ENCODE results near the gene NRG3.

NRG3 gene

DNA sequence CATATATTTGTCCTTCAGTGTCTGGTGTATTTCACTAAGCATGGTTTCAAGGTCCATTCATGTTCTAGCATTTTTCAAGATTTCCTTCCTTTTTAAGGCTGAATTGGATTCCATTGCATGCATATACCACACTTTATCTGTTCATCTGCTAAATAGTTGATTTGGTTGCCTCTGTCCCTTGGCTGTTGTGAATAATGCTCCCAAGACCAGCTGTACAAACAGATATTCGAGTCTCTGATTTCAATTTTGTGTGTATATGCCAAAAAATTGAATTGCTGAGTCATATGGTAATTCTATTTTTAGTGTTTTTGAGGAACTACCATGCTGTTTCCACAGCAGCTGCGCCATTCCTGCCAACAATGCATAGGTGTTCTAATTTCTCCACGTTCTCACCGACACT is 216.4 kb downstream of the NRG3 start:
- no peak for DNase-seq (ENCODE audit: extremely low read depth, low read depth)
- no peak overlapping the region for H3K4me3 ChIP-seq (replicated peaks; ENCODE audit: low read depth, low read length)
- TF ChIP-seq, protein P1, sequence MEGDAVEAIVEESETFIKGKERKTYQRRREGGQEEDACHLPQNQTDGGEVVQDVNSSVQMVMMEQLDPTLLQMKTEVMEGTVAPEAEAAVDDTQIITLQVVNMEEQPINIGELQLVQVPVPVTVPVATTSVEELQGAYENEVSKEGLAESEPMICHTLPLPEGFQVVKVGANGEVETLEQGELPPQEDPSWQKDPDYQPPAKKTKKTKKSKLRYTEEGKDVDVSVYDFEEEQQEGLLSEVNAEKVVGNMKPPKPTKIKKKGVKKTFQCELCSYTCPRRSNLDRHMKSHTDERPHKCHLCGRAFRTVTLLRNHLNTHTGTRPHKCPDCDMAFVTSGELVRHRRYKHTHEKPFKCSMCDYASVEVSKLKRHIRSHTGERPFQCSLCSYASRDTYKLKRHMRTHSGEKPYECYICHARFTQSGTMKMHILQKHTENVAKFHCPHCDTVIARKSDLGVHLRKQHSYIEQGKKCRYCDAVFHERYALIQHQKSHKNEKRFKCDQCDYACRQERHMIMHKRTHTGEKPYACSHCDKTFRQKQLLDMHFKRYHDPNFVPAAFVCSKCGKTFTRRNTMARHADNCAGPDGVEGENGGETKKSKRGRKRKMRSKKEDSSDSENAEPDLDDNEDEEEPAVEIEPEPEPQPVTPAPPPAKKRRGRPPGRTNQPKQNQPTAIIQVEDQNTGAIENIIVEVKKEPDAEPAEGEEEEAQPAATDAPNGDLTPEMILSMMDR (IDR thresholded peaks at IDR 0.05; ENCODE audit: low read depth, low read length, missing control alignments) = no peak

DNA sequence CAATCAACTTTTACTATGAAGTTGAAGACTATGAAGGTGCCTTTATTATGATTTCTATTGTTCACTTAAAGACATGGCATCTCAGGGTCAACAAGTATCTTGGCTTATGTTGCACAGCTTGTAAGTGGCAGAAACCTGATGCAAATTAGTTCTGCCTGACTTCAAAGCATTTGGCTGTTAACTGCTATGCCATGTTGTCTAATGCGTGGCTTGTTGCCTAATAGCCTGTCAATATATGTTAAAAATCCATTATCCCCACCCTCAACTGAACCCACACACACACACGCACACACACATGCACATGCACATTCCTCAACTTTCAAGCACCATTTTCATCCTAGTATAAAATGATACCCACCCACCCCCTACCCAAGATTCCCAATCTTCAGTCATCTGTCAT is 217.1 kb downstream of the NRG3 start:
- TF ChIP-seq, protein P1 (IDR thresholded peaks at IDR 0.05; ENCODE audit: low read depth, low read length, missing control alignments) = no peak
- no peak overlapping the region for H3K4me3 ChIP-seq (replicated peaks; ENCODE audit: low read depth, low read length)
- DNase-seq (ENCODE audit: extremely low read depth, low read depth) = no peak

DNA sequence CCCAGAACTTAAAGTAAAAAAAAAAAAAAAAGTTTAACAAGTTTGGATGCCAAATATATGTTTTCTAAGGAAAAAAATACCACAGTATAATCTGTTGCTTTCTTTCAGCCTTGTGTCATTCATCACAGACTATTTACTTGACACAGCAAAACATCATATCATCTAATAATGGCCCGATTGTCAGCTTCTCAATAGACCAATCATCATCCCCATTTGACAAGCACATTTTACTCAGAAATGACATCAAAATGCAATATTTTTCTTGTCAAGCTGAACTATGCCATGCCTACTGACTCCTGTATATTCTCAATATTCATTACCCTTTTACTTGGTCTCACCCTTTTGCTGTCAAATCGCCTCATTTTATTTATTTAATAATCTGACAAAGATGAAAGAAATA is 249.7 kb downstream of the NRG3 start:
- no peak for DNase-seq (ENCODE audit: extremely low read depth, low read depth)
- H3K4me3 ChIP-seq (replicated peaks; ENCODE audit: low read depth, low read length) = no peak overlapping the region
- TF ChIP-seq, protein P1 (IDR thresholded peaks at IDR 0.05; ENCODE audit: low read depth, low read length, missing control alignments) = no peak

DNA sequence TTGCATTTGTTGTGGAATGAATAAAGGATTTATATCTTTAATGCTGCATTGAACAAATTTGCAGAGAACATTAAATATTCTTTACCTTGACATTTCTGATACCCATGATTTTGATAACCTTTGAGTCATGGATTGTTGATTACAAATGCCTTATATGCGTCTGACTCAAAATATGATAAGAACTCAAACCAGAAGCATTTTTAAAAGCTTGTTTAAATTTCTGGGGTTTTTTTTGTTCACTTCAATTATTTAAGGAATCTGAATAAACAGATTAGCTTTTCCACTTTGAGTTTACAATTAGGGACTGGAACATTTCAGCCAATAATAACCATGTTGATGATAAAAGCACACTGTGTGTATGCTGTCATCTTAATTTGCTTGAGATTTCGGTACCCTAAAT is 253.5 kb downstream of the NRG3 start:
- DNase-seq (ENCODE audit: extremely low read depth, low read depth) = no peak
- TF ChIP-seq, protein P1 (IDR thresholded peaks at IDR 0.05; ENCODE audit: low read depth, low read length, missing control alignments) = no peak
- no peak overlapping the region for H3K4me3 ChIP-seq (replicated peaks; ENCODE audit: low read depth, low read length)

DNA sequence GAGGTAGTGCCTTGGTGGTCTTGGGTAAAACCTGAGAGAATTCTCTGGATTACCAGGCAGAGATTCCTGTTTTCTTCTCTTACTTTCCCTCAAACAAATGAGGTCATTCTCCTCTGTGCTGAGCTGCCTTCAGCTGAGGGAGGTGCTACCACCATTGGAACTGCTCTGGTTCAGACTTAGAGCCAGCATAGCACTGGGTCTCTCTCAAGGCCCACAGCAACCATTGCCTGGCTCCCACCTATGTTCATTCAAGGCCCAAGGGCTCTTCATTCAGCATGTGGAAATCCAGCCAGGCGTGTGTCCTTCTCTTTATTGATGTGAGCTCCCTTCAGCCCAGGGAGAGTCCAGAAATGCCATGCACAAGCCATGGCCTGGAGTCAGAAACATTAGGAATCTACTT is 261.1 kb downstream of the NRG3 start:
- no peak overlapping the region for H3K4me3 ChIP-seq (replicated peaks; ENCODE audit: low read depth, low read length)
- TF ChIP-seq, protein P1 (IDR thresholded peaks at IDR 0.05; ENCODE audit: low read depth, low read length, missing control alignments) = no peak
- no peak for DNase-seq (ENCODE audit: extremely low read depth, low read depth)

DNA sequence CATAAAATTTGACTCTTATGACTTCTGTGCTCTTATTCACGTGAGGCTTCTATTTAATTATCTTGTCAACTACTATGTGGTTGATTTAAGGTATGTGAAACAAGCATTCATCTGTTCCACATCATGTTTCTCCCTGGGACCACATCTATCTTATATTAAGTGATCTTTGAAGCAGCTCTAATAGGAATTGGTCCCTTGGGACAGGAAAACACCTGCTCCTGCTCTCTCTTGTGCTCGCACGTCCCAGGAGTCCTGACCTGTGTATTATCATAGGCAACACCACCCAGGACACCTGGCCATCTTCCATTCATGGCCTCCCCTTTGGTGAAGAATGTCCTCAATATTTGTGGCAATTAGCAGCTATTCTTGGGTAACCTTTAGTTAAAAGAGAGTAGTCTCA is 269.2 kb downstream of the NRG3 start:
- no peak overlapping the region for H3K4me3 ChIP-seq (replicated peaks; ENCODE audit: low read depth, low read length)
- DNase-seq (ENCODE audit: extremely low read depth, low read depth) = no peak
- TF ChIP-seq, protein P1 (IDR thresholded peaks at IDR 0.05; ENCODE audit: low read depth, low read length, missing control alignments) = no peak

DNA sequence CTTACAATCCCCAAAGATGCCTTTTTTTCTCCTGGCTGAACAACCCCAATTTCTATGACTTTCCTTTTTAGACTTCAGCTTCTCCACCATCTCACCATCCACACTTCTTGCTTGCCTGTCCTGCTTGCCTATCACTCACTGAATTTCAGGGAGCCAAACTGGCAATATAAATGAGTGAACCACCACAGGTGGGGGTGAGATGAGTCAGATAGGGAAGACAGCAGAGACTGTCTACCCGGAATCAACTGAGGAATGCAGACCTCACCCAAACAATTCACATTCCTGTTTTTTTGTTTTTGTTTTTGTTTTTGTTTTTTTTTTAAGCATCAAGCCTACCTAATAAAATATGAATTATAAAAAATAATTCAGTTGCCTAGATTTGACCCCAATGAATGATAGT is 273.8 kb downstream of the NRG3 start:
- TF ChIP-seq, protein P1 (IDR thresholded peaks at IDR 0.05; ENCODE audit: low read depth, low read length, missing control alignments) = no peak
- DNase-seq (ENCODE audit: extremely low read depth, low read depth) = no peak
- no peak overlapping the region for H3K4me3 ChIP-seq (replicated peaks; ENCODE audit: low read depth, low read length)
